ENCODE data around the gene ALG8.

- no peak for TF ChIP-seq CTCF (IDR thresholded peaks at IDR 0.05)
- no peak for TF ChIP-seq POLR2A (IDR thresholded peaks at IDR 0.05)
- TF ChIP-seq EP300 (IDR thresholded peaks at IDR 0.05), result no peak
Observed at GRCh38 chr11:78070621-78071020, 68.8 kb downstream of the ALG8 start.

Measured in tibial nerve (tissue), 4 donors.